CD14-positive monocyte (primary cell): Measurements from ENCODE around the gene EFHC1. TPM values are rescaled to one million over a fixed set of nuclear protein-coding genes. Genes with fewer than 3 reads are reported as not detected.

Experiments
- DNase-seq, 3 donors: peaks; one replicate each; pipeline ENCODE4 v3.0.0-alpha.2; 2011 to 2022
- H2AFZ ChIP-seq: 2 replicates; pipeline ENCODE4 v1.6.0; 2012; ENCODE audit warnings: mild to moderate bottlenecking, low read depth, low read length, inconsistent platforms; ENCODE audit not compliant: insufficient read depth, poor library complexity, severe bottlenecking
- H3K27ac ChIP-seq, 2 donors: 1 replicate in 1 of 2; 2 replicates in 1 of 2; pipeline ENCODE4 v1.5.1; 2012 to 2013; ENCODE audit warnings: low read length in 2 of 2, control low read depth in 1 of 2, inconsistent platforms in 1 of 2, low read depth in 1 of 2, mild to moderate bottlenecking in 1 of 2
- H3K27me3 ChIP-seq, 2 donors: one replicate each; pipeline versions ENCODE4 v1.6.0 to v1.6.1; 2011 to 2013; ENCODE audit warnings: low read length in 2 of 2; ENCODE audit not compliant: control insufficient read depth in 2 of 2, insufficient read depth in 2 of 2
- H3K36me3 ChIP-seq, 2 donors: replicated peaks in 1 of 2; 1 replicate in 1 of 2; 2 replicates in 1 of 2; pipeline versions ENCODE4 v1.5.1 to v1.6.1; 2012 to 2013; ENCODE audit warnings: low read length in 2 of 2, control low read depth in 1 of 2, inconsistent platforms in 1 of 2, mild to moderate bottlenecking in 1 of 2; ENCODE audit not compliant: insufficient read depth in 2 of 2, control insufficient read depth in 1 of 2
- H3K4me1 ChIP-seq, 2 donors: 1 replicate in 1 of 2; 2 replicates in 1 of 2; pipeline versions ENCODE4 v1.5.1 to v1.6.1; 2012 to 2013; ENCODE audit warnings: low read length in 2 of 2, control low read depth in 1 of 2, inconsistent platforms in 1 of 2, mild to moderate bottlenecking in 1 of 2, moderate library complexity in 1 of 2; ENCODE audit not compliant: insufficient read depth in 2 of 2, control insufficient read depth in 1 of 2
- H3K4me2 ChIP-seq: replicated peaks from 2 replicates; pipeline ENCODE3; 2012; ENCODE audit warnings: low read length, moderate library complexity, mild to moderate bottlenecking; ENCODE audit not compliant: poor library complexity, severe bottlenecking; ENCODE audit errors: extremely low read depth
- H3K4me3 ChIP-seq, 3 experiments: fragments of 200-600 bp in 1 of 3; sonication (generic) in 1 of 3; replicated peaks in 1 of 3; 1 replicate in 2 of 3; 2 replicates in 1 of 3; pipeline ENCODE4 v1.5.1; 2011 to 2013; ENCODE audit warnings: low read length in 3 of 3, mild to moderate bottlenecking in 3 of 3, control low read depth in 2 of 3, low read depth in 2 of 3, inconsistent platforms in 1 of 3, moderate library complexity in 1 of 3
- H3K79me2 ChIP-seq: 2 replicates; pipeline ENCODE4 v1.6.0; 2012; ENCODE audit warnings: mild to moderate bottlenecking, control low read depth, inconsistent platforms, low read length, moderate library complexity; ENCODE audit not compliant: insufficient read depth
- H3K9ac ChIP-seq: 2 replicates; pipeline ENCODE4 v1.6.0; 2017; ENCODE audit warnings: low read length, mild to moderate bottlenecking; ENCODE audit not compliant: insufficient read depth, poor library complexity, severe bottlenecking
- H3K9me3 ChIP-seq, 2 donors: replicated peaks in 1 of 2; 1 replicate in 1 of 2; 2 replicates in 1 of 2; pipeline versions ENCODE4 v1.5.1 to v1.6.1; 2012 to 2013; ENCODE audit warnings: low read length in 2 of 2, control low read depth in 1 of 2; ENCODE audit not compliant: control insufficient read depth in 1 of 2, insufficient read depth in 1 of 2
- H4K20me1 ChIP-seq: 2 replicates; pipeline ENCODE4 v1.6.0; 2012; ENCODE audit warnings: mild to moderate bottlenecking, low read length, control low read depth, moderate library complexity; ENCODE audit not compliant: insufficient read depth
- H3K27ac Mint-ChIP-seq, 7 donors: one replicate each; pipeline ENCODE4 v1.8.0; 2020; ENCODE audit warnings: mild to moderate bottlenecking in 7 of 7, mixed read lengths in 7 of 7, moderate library complexity in 6 of 7, inconsistent platforms in 2 of 7
- H3K27me3 Mint-ChIP-seq, 3 donors: one replicate each; pipeline ENCODE4 v1.8.0; 2021 to 2022; ENCODE audit warnings: low read depth in 3 of 3, mild to moderate bottlenecking in 3 of 3, mixed read lengths in 3 of 3, moderate library complexity in 3 of 3, inconsistent platforms in 1 of 3
- H3K36me3 Mint-ChIP-seq, 2 donors: one replicate each; pipeline ENCODE4 v1.8.0; 2020; ENCODE audit warnings: mixed read lengths in 2 of 2, inconsistent platforms in 1 of 2, mild to moderate bottlenecking in 1 of 2
- H3K4me1 Mint-ChIP-seq: one replicate; pipeline ENCODE4 v1.8.0; 2020; ENCODE audit warnings: mild to moderate bottlenecking, mixed read lengths
- H3K4me3 Mint-ChIP-seq, 2 donors: one replicate each; pipeline ENCODE4 v1.8.0; 2020; ENCODE audit warnings: mild to moderate bottlenecking in 2 of 2, mixed read lengths in 2 of 2, moderate library complexity in 1 of 2
- H3K9me3 Mint-ChIP-seq, 7 donors: one replicate each; pipeline ENCODE4 v1.8.0; 2020 to 2022; ENCODE audit warnings: mixed read lengths in 7 of 7, mild to moderate bottlenecking in 6 of 7, moderate library complexity in 6 of 7, inconsistent platforms in 2 of 7
- WGBS: methylation state at CpG from one replicate; pipeline ENCODE4 v1.1.5; 2013; ENCODE audit warnings: missing lambda C conversion rate; ENCODE audit not compliant: insufficient coverage; 5-methylcytosine and 5-hydroxymethylcytosine counted together
- intact Hi-C, 2 donors: fragments of 100-400 bp; cut with micrococcal nuclease; formaldehyde crosslinking; loops; one replicate each; pipeline versions ENCODE4 v1.15.0 to v1.15.1; 2023
- polyA plus RNA-seq, 3 donors: library from polyadenylated mRNA; depleted of rRNA in 1 of 3; unstranded in 2 of 3; stranded (reverse) in 1 of 3; fragments of 300-500 nt in 2 of 3; fragments of >200 nt in 1 of 3; fragmentation: Illumina TruSeq in 2 of 3; gene quantifications; 1 replicate in 2 of 3; 2 replicates in 1 of 3; pipeline ENCODE4 v1.2.3, GENCODE V29; 2012 to 2021
- TF ChIP-seq, protein P1 (sequence below): fragments of 200-600 bp; IDR thresholded peaks from one replicate; pipeline ENCODE4 v1.8.0; 2022; ENCODE audit warnings: antibody characterized with exemption, mild to moderate bottlenecking

EFHC1 gene
- polyA plus RNA-seq, 3 donors = 0.30 to 13.5 (median 2.3) TPM

DNA sequence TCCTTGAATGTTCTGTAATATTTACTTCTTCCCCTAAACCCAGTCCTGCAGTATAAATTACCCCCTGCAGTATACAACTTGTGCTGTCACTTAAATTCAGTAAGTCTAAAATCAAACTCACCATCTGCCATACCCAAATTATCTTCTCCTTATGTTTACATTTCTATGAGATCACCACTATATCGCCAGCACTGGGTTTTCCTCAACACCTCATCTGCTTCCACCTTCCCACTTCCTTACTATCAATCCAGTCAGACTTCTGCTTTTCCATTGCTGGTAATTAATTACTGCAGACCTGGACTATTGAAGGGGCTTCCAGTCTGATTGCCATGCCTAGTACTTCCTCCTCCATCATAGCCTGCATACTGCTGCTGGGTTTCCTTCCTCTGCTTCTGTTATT, 15.2 kb downstream of the EFHC1 start:
- H3K79me2 ChIP-seq = no peaks in the 10 kb centered on the region
- 25% methylated on average over 1 of the region's 1 CpG for WGBS
- Mint-ChIP-seq H3K36me3 (peaks cover 4 to 16% of the 10 kb centered on the region in 2 donors), H3K27me3 (peaks cover 0 to 1% (median 0%) of the 10 kb centered on the region in 3 donors), H3K4me1 (peaks cover 2% of the 10 kb centered on the region), H3K4me3 (no peak overlapping the region), H3K9me3 (no peaks in the 10 kb centered on the region), H3K27ac (peak overlapping the region in 2 of 7 donors; percentile 20 to 26)
- H2AFZ ChIP-seq = no peak overlapping the region
- H4K20me1 ChIP-seq = no peaks in the 10 kb centered on the region
- H3K27me3 ChIP-seq = no peaks in the 10 kb centered on the region
- H3K4me1 ChIP-seq = no peaks in the 10 kb centered on the region
- peaks cover 0 to 2% of the 10 kb centered on the region in 2 donors for H3K36me3 ChIP-seq
- no peak overlapping the region for H3K4me3 ChIP-seq
- H3K4me2 ChIP-seq = no peak overlapping the region
- no peak overlapping the region for H3K27ac ChIP-seq
- no peak overlapping the region for H3K9ac ChIP-seq
- intact Hi-C loops = no loop called here
- TF ChIP-seq, protein P1, sequence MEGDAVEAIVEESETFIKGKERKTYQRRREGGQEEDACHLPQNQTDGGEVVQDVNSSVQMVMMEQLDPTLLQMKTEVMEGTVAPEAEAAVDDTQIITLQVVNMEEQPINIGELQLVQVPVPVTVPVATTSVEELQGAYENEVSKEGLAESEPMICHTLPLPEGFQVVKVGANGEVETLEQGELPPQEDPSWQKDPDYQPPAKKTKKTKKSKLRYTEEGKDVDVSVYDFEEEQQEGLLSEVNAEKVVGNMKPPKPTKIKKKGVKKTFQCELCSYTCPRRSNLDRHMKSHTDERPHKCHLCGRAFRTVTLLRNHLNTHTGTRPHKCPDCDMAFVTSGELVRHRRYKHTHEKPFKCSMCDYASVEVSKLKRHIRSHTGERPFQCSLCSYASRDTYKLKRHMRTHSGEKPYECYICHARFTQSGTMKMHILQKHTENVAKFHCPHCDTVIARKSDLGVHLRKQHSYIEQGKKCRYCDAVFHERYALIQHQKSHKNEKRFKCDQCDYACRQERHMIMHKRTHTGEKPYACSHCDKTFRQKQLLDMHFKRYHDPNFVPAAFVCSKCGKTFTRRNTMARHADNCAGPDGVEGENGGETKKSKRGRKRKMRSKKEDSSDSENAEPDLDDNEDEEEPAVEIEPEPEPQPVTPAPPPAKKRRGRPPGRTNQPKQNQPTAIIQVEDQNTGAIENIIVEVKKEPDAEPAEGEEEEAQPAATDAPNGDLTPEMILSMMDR = no peak
- no peak for DNase-seq
- H3K9me3 ChIP-seq = no peaks in the 10 kb centered on the region

GRCh38 chr6:52438926-52439325, 18.8 kb downstream of the EFHC1 start:
- Histone ChIP-seq H3K4me1 (no peaks in the 10 kb centered on the region), H3K4me2 (no peak overlapping the region), H3K27ac (no peak overlapping the region), H3K9ac (no peak overlapping the region), H3K4me3 (no peak overlapping the region), H2AFZ (no peak overlapping the region), H3K27me3 (no peaks in the 10 kb centered on the region), H3K9me3 (no peaks in the 10 kb centered on the region), H4K20me1 (no peaks in the 10 kb centered on the region), H3K79me2 (no peaks in the 10 kb centered on the region), H3K36me3 (peaks cover 0 to 2% of the 10 kb centered on the region in 2 donors)
- Mint-ChIP-seq H3K36me3 (peaks cover under 1 to 11% of the 10 kb centered on the region in 2 donors), H3K9me3 (peaks cover 0 to 4% (median 2%) of the 10 kb centered on the region in 7 donors), H3K4me3 (no peak overlapping the region), H3K27ac (no peak overlapping the region), H3K27me3 (peaks cover 0 to 1% (median 0%) of the 10 kb centered on the region in 3 donors), H3K4me1 (peaks cover 3% of the 10 kb centered on the region)
- TF ChIP-seq, protein P1 = no peak
- DNase-seq = no peak
- intact Hi-C loops = no loop called here
- no CpG with 5 or more reads among the region's 2 CpGs for WGBS
